IMR-90 (cell line): ENCODE measurements around the gene ZNF48. TPM values are rescaled to one million over a fixed set of nuclear protein-coding genes. Genes with fewer than 3 reads are reported as not detected.

Experiments used
- ATAC-seq: fragments of 200-7000 bp; cut with Tn5 transposase; 2 replicates; pipeline ENCODE4 v1.9.1; 2020; ENCODE audit warnings: low read depth, mild to moderate bottlenecking, moderate library complexity
- BruUV-seq: library from RNA; stranded (reverse); fragments of 400-500 nt; replicated peaks from 2 replicates; lab custom pipeline; 2021; lab: Mats Ljungman, UMichigan
- CTCF ChIA-PET: fragments of 300-600 bp; formaldehyde crosslinking; extraction: SDS; loops from one replicate; lab custom pipeline; 2021; ENCODE audit warnings: antibody characterized with exemption; lab: Yijun Ruan, JAX
- POLR2A ChIA-PET: fragments of 300-600 bp; sonication (Branson Sonifier 250); formaldehyde crosslinking; loops from one replicate; lab custom pipeline; 2022; ENCODE audit warnings: antibody characterized with exemption; ENCODE audit not compliant: unreplicated experiment; lab: Charles Lee
- DNase-seq: peaks from one replicate; pipeline ENCODE4 v3.0.0; 2013
- H2AFZ ChIP-seq: replicated peaks from 2 replicates; pipeline ENCODE3; 2013; ENCODE audit warnings: low read length, mild to moderate bottlenecking; ENCODE audit not compliant: poor library complexity
- H2AK5ac ChIP-seq: 2 replicates; pipeline ENCODE4 v1.6.1; 2013; ENCODE audit warnings: low read depth, low read length, inconsistent platforms
- H2AK9ac ChIP-seq: replicated peaks from 2 replicates; pipeline ENCODE3; 2013; ENCODE audit warnings: mild to moderate bottlenecking, low read depth, low read length, moderate library complexity; ENCODE audit not compliant: poor library complexity
- H2BK120ac ChIP-seq: 2 replicates; pipeline ENCODE4 v1.6.1; 2013; ENCODE audit warnings: low read depth, low read length, inconsistent platforms
- H2BK15ac ChIP-seq: 3 replicates; pipeline ENCODE4 v1.6.1; 2013; ENCODE audit warnings: low read depth, low read length, inconsistent platforms
- H2BK20ac ChIP-seq: 2 replicates; pipeline ENCODE4 v1.6.1; 2013; ENCODE audit warnings: low read depth, mild to moderate bottlenecking, inconsistent platforms, low read length, moderate library complexity
- H2BK5ac ChIP-seq: 2 replicates; pipeline ENCODE4 v1.6.1; 2013; ENCODE audit warnings: mild to moderate bottlenecking, low read depth, low read length, inconsistent platforms; ENCODE audit not compliant: poor library complexity, severe bottlenecking
- H3K14ac ChIP-seq: replicated peaks from 2 replicates; pipeline ENCODE4 v1.6.1; 2013; ENCODE audit warnings: low read depth, low read length, inconsistent platforms
- H3K18ac ChIP-seq: 2 replicates; pipeline ENCODE4 v1.6.1; 2013; ENCODE audit warnings: low read depth, low read length, control low read depth
- H3K23ac ChIP-seq: 2 replicates; pipeline ENCODE4 v1.6.1; 2013; ENCODE audit warnings: low read depth, low read length, inconsistent platforms
- H3K27ac ChIP-seq: 2 replicates; pipeline ENCODE4 v1.5.1; 2013; ENCODE audit warnings: mild to moderate bottlenecking, control low read depth, low read length; ENCODE audit not compliant: insufficient read depth
- H3K27me3 ChIP-seq: 2 replicates; pipeline ENCODE4 v1.6.1; 2013; ENCODE audit warnings: low read length; ENCODE audit not compliant: control insufficient read depth, insufficient read depth
- H3K36me3 ChIP-seq: 2 replicates; pipeline ENCODE4 v1.6.1; 2013; ENCODE audit warnings: low read length, mixed read lengths; ENCODE audit not compliant: control insufficient read depth, insufficient read depth
- H3K4ac ChIP-seq: 2 replicates; pipeline ENCODE4 v1.6.1; 2013; ENCODE audit warnings: low read depth, low read length, inconsistent platforms
- H3K4me1 ChIP-seq: 2 replicates; pipeline ENCODE4 v1.6.1; 2013; ENCODE audit warnings: low read length, mixed read lengths; ENCODE audit not compliant: control insufficient read depth, insufficient read depth
- H3K4me2 ChIP-seq: 2 replicates; pipeline ENCODE4 v1.6.1; 2013; ENCODE audit warnings: low read depth, mild to moderate bottlenecking, control low read depth, low read length, moderate library complexity
- H3K4me3 ChIP-seq: 2 replicates; pipeline ENCODE4 v1.5.1; 2013; ENCODE audit warnings: low read depth, mild to moderate bottlenecking, control low read depth, low read length, moderate library complexity; ENCODE audit not compliant: insufficient read depth
- H3K56ac ChIP-seq: 2 replicates; pipeline ENCODE4 v1.6.1; 2013; ENCODE audit warnings: low read length, inconsistent platforms; ENCODE audit not compliant: insufficient read depth; ENCODE audit errors: extremely low read depth
- H3K79me1 ChIP-seq, 2 experiments: 2 replicates each; pipeline ENCODE4 v1.6.1; 2013; ENCODE audit warnings: low read length in 2 of 2, inconsistent platforms in 1 of 2, low read depth in 1 of 2
- H3K9ac ChIP-seq: 2 replicates; pipeline ENCODE4 v1.6.1; 2013; ENCODE audit warnings: low read depth, low read length, control low read depth
- H3K9me1 ChIP-seq: 2 replicates; pipeline ENCODE4 v1.6.1; 2013; ENCODE audit warnings: low read length, inconsistent platforms; ENCODE audit not compliant: insufficient read depth
- H3K9me3 ChIP-seq: 2 replicates; pipeline ENCODE4 v1.6.1; 2013; ENCODE audit warnings: low read length; ENCODE audit not compliant: control insufficient read depth, insufficient read depth
- H4K20me1 ChIP-seq: 2 replicates; pipeline ENCODE4 v1.6.1; 2013; ENCODE audit warnings: low read length, inconsistent platforms; ENCODE audit not compliant: insufficient read depth
- H4K5ac ChIP-seq: 2 replicates; pipeline ENCODE4 v1.6.1; 2013; ENCODE audit warnings: mild to moderate bottlenecking, low read depth, low read length, control low read depth
- H4K8ac ChIP-seq, 2 experiments: 2 replicates each; pipeline ENCODE4 v1.6.1; 2013; ENCODE audit warnings: low read depth in 2 of 2, low read length in 2 of 2, control low read depth in 1 of 2, inconsistent platforms in 1 of 2
- H4K91ac ChIP-seq: 2 replicates; pipeline ENCODE4 v1.6.1; 2013; ENCODE audit warnings: low read depth, low read length, inconsistent platforms; ENCODE audit not compliant: insufficient read depth
- BHLHE40 ChIP-seq: fragments of 150-350 bp; IDR thresholded peaks from 2 replicates; pipeline ENCODE4 v1.6.1; 2016; ENCODE audit warnings: mild to moderate bottlenecking, low read depth, low read length
- CEBPB ChIP-seq: IDR thresholded peaks from 2 replicates; pipeline ENCODE4 v1.6.1; 2012; ENCODE audit warnings: low read depth, low read length, improper control_type of control experiment
- CHD1 ChIP-seq: IDR thresholded peaks from 2 replicates; pipeline ENCODE4 v1.6.1; 2012; ENCODE audit warnings: low read depth, low read length, improper control_type of control experiment
- FOS ChIP-seq: fragments of 150-350 bp; IDR thresholded peaks from 2 replicates; pipeline ENCODE4 v1.6.1; 2016; ENCODE audit warnings: low read depth, low read length
- MAFK ChIP-seq: IDR thresholded peaks from 2 replicates; pipeline ENCODE4 v1.6.1; 2012; ENCODE audit warnings: low read depth, low read length, improper control_type of control experiment
- MXI1 ChIP-seq: IDR thresholded peaks from 2 replicates; pipeline ENCODE4 v1.6.1; 2012; ENCODE audit warnings: low read depth, mild to moderate bottlenecking, low read length, moderate library complexity, borderline replicate concordance
- NFE2L2 ChIP-seq: fragments of 150-350 bp; IDR thresholded peaks from 2 replicates; pipeline ENCODE4 v1.6.1; 2016; ENCODE audit warnings: low read depth, mild to moderate bottlenecking, low read length
- RAD21 ChIP-seq: IDR thresholded peaks from 2 replicates; pipeline ENCODE4 v1.6.1; 2012; ENCODE audit warnings: low read length, improper control_type of control experiment
- RCOR1 ChIP-seq: IDR thresholded peaks from 2 replicates; pipeline ENCODE4 v1.6.1; 2012; ENCODE audit warnings: mild to moderate bottlenecking, low read length, improper control_type of control experiment; ENCODE audit not compliant: insufficient replicate concordance
- RFX5 ChIP-seq: IDR thresholded peaks from 2 replicates; pipeline ENCODE4 v1.8.0; 2012; ENCODE audit warnings: low read depth, mild to moderate bottlenecking, low read length, moderate library complexity
- SMC3 ChIP-seq: fragments of 150-350 bp; IDR thresholded peaks from 2 replicates; pipeline ENCODE4 v1.6.1; 2016; ENCODE audit warnings: low read depth, mild to moderate bottlenecking, antibody characterized with exemption, low read length, moderate library complexity
- USF2 ChIP-seq: fragments of 150-350 bp; IDR thresholded peaks from 2 replicates; pipeline ENCODE4 v1.6.1; 2017; ENCODE audit warnings: mild to moderate bottlenecking, antibody characterized with exemption, low read length, low read depth
- whole genome bisulfite sequencing, 2 experiments: methylation state at CpG; one replicate each; pipeline versions ENCODE4 v1.1.5 to v1.1.7; 2013; ENCODE audit warnings: missing lambda C conversion rate in 2 of 2; ENCODE audit not compliant: insufficient read length in 1 of 2; ENCODE audit errors: extremely low coverage in 2 of 2; 5-methylcytosine and 5-hydroxymethylcytosine counted together
- dilution Hi-C: fragments of 300-500 bp; cut with HindIII; formaldehyde crosslinking; loops from one replicate; pipeline ENCODE4 v1.14.3; 2018; ENCODE audit warnings: low sequenced_read_pairs; ENCODE audit not compliant: unreplicated experiment
- in situ Hi-C: fragments of 300-500 bp; cut with MboI; formaldehyde crosslinking; loops from 3 replicates; pipeline ENCODE4 v1.14.3; 2019; ENCODE audit warnings: low sequenced_read_pairs, inconsistent platforms, mixed read lengths
- intact Hi-C: fragments of 100-400 bp; cut with micrococcal nuclease; formaldehyde crosslinking; loops from 2 replicates; pipeline ENCODE4 v1.10.0; 2022
- polyA plus RNA-seq, 3 experiments: library from polyadenylated mRNA; depleted of rRNA; stranded (reverse); fragments of >200 nt; gene quantifications; 2 replicates each; pipeline ENCODE4 v1.2.3, GENCODE V29; 2012; ENCODE audit warnings: low replicate concordance in 1 of 3
- total RNA-seq: library from RNA; depleted of rRNA; stranded (reverse); fragments of >200 nt; gene quantifications from 2 replicates; pipeline ENCODE4 v1.2.3, GENCODE V29; 2012
- TF ChIP-seq, protein P1 (sequence below): fragments of 150-350 bp; IDR thresholded peaks from 2 replicates; pipeline ENCODE4 v1.6.1; 2016; ENCODE audit warnings: low read depth, mild to moderate bottlenecking, low read length, moderate library complexity, borderline replicate concordance

Gene ZNF48
- total and polyA plus RNA-seq, 2 of the 4 experiments (the other 2 are of a cell fraction) = 5.8 to 6.6 TPM

DNA sequence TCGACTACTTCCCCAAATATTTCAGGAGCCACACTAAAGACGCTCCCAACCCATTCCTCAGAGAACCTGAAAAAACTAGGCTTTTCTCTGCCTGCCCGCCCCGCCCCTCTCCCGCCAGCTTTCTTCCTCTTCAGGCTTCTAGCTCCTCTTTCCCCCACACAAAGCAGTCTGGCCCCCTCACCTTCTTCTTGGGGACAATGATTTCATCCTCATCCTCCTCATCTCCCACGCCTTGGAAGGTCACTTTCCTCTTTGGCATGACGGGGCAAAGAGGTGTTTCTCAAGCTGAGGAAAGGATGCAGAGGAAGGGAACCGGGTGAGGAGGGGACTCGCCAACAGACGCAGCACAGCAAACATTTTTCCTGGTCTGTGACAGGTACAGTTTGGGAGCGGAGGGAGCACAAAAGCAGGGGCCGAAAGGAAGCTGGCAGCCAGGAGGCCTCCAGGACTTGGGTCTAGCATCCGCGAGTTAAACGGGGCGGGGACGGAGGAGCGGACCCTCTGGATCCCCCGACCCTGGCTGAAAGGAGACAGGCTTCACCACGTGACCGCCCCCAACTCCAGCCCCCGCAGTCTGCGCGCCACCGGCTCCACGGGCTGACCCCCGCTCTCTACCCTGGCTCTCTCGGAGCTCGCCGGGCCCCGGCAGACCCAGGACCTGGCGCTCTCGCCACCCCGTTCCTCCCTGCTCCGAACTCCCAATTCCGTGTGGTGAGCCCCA is 40.6 kb upstream of the ZNF48 start (continued):
- no peak for TF ChIP-seq NFE2L2

DNA sequence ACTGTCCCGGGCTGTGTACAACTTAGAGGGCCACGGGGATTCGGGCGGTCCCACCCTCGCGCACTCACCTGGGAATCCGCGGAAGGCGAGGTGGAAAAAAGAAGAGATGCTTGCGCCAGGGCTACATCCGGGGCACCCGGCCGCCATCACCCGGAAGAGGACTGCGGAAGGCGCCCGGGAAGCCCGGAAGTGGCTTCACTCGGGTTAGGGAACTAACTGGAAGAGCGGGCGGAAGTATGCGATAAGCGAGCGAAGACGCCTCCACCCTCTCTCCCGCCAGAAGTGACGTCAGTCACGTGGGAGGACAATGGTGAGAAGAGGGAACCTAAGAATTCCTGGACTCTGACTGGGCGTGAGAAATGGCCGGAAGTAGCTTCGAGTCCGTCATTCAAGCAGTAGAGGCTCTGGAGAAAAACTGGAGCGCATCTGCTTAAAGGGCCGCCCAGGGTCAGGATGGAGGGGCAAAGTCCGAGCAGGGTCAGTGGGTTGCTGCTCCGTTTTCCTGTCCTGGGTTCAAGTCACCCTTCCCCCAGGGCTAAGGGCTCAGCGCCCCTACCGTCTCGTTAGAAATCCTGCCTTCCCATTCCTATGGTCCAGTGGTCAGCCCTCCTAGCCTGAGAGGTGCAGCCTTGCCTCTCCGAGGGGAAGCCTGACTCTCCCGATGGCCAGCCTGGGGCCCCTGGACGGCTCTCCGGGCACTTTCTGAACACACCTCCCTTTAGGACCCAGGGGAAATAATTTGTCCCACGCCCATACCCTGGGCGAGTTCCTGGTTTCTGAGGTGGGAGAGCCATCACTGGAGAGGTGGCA is 39.9 kb upstream of the ZNF48 start, which contains the start of gene CD2BP2:
TSS of gene CD2BP2 (minus strand) at position 165 of the 810 bp plus-strand sequence. CDS start 627 bp downstream, outside the sequence.
- peaks cover 54% of the 10 kb centered on the region for H3K36me3 ChIP-seq
- H3K23ac ChIP-seq = peak within 1 kb of the TSS; percentile 79
- peak within 1 kb of the TSS; percentile 93 for H3K27ac ChIP-seq
- peak within 1 kb of the TSS; percentile 99 for H2AFZ ChIP-seq
- peak within 1 kb of the TSS; percentile 96 for H2AK9ac ChIP-seq
- no peaks in the 10 kb centered on the region for H3K9me3 ChIP-seq
- H4K20me1 ChIP-seq = peaks cover 13% of the 10 kb centered on the region; the same call in 1 of the 2 replicates
- H3K18ac ChIP-seq = peak within 1 kb of the TSS; percentile 63
- peak within 1 kb of the TSS; percentile 70 for H3K4me3 ChIP-seq
- peaks cover 5 to 73% of the 10 kb centered on the region in 2 experiments for H3K79me1 ChIP-seq
- peak within 1 kb of the TSS; percentile 0; the same call in 1 of the 2 replicates for H2BK20ac ChIP-seq
- peak; percentile 100 for DNase-seq
- H4K8ac ChIP-seq = peak within 1 kb of the TSS; percentile 55 to 93
- H3K27me3 ChIP-seq = no peaks in the 10 kb centered on the region
- POLR2A ChIA-PET = no interaction called here
- CTCF ChIA-PET = no interaction called here
- peaks cover 7% of the 10 kb centered on the region; the same call in 1 of the 2 replicates for H3K4me1 ChIP-seq
- peak within 1 kb of the TSS; percentile 81 for H3K9ac ChIP-seq
- H3K9me1 ChIP-seq = peaks cover 9% of the 10 kb centered on the region
- H4K5ac ChIP-seq = peak within 1 kb of the TSS; percentile 84
- intact Hi-C loops (no loop called here), dilution Hi-C loops (no loop called here), in situ Hi-C loops (no loop called here)
- peak within 1 kb of the TSS; percentile 93 for H3K4me2 ChIP-seq
- no TSS peak for BruUV-seq
- peak within 1 kb of the TSS; percentile 88 for H2AK5ac ChIP-seq
- peak within 1 kb of the TSS; percentile 27; the same call in 1 of the 3 replicates for H2BK15ac ChIP-seq
- WGBS, 2 experiments = 0% methylated on average over 9 of the region's 45 CpGs; no CpG with 5 or more reads in 1 of the 2 experiments
- H3K14ac ChIP-seq = peak within 1 kb of the TSS; percentile 81
- H4K91ac ChIP-seq = peak within 1 kb of the TSS; percentile 88
- peak within 1 kb of the TSS; percentile 71 for H2BK120ac ChIP-seq
- ATAC-seq = peak; percentile 87
- peak within 1 kb of the TSS; percentile 93 for H3K4ac ChIP-seq
- H2BK5ac ChIP-seq = peak within 1 kb of the TSS; percentile 91
- H3K56ac ChIP-seq = peak within 1 kb of the TSS; percentile 85
- TF ChIP-seq USF2 = peak; percentile 95
- peak; percentile 74 for TF ChIP-seq FOS
- no peak for TF ChIP-seq RFX5
- TF ChIP-seq CHD1 = no peak; the same call in 1 of the 2 replicates
- peak; percentile 17; the same call in 1 of the 2 replicates for TF ChIP-seq CEBPB
- TF ChIP-seq, protein P1, sequence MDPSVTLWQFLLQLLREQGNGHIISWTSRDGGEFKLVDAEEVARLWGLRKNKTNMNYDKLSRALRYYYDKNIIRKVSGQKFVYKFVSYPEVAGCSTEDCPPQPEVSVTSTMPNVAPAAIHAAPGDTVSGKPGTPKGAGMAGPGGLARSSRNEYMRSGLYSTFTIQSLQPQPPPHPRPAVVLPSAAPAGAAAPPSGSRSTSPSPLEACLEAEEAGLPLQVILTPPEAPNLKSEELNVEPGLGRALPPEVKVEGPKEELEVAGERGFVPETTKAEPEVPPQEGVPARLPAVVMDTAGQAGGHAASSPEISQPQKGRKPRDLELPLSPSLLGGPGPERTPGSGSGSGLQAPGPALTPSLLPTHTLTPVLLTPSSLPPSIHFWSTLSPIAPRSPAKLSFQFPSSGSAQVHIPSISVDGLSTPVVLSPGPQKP = peak; percentile 25; the same call in 1 of the 2 replicates
- no peak for TF ChIP-seq MAFK
- TF ChIP-seq SMC3 = no peak
- TF ChIP-seq RAD21 = no peak
- peak; percentile 58 for TF ChIP-seq RCOR1
- TF ChIP-seq BHLHE40 = peak; percentile 95
- TF ChIP-seq MXI1 = no peak
